K562 (cell line): ENCODE measurements around the gene ATXN2L. TPM values are rescaled to one million over a fixed set of nuclear protein-coding genes. Genes with fewer than 3 reads are reported as not detected.
A peak's percentile ranks its signal among the peaks of the same experiment; 100 is the strongest.

ENCODE experiments used
- ASH1L ChIP-seq: fragments of 450-650 bp; IDR thresholded peaks from 2 replicates; pipeline ENCODE4 v1.6.1; 2018; ENCODE audit warnings: borderline replicate concordance, mild to moderate bottlenecking, low read depth; ENCODE audit not compliant: partially characterized antibody
- DMBX1 ChIP-seq: fragments of 250-450 bp; sonication (Bioruptor Pico); IDR thresholded peaks from 2 replicates; pipeline ENCODE4 v1.8.0; 2022; ENCODE audit warnings: inconsistent platforms, mild to moderate bottlenecking, moderate library complexity, borderline replicate concordance
- KDM1A ChIP-seq, 2 experiments: fragments of 450-650 bp; IDR thresholded peaks; 2 replicates each; pipeline ENCODE4 v1.6.1; 2016; ENCODE audit warnings: mild to moderate bottlenecking in 2 of 2
- KHSRP ChIP-seq: fragments of 450-650 bp; IDR thresholded peaks from 2 replicates; pipeline ENCODE4 v1.6.1; 2017
- MYC ChIP-seq, 2 experiments: fragments of 250-450 bp in 1 of 2; sonication (Bioruptor Pico) in 1 of 2; IDR thresholded peaks; 2 replicates each; pipeline versions ENCODE4 v1.5.1 to v1.6.1; 2012 to 2021; ENCODE audit warnings: low read depth in 2 of 2, borderline replicate concordance in 1 of 2, improper control_type of control experiment in 1 of 2, low read length in 1 of 2, mild to moderate bottlenecking in 1 of 2, moderate library complexity in 1 of 2
- POLR2G ChIP-seq: fragments of 200-400 bp; formaldehyde crosslinking; IDR thresholded peaks from 2 replicates; pipeline ENCODE4 v1.6.1; 2017; ENCODE audit warnings: low read depth, mild to moderate bottlenecking, antibody characterized with exemption, low read length, moderate library complexity
- SMC3 ChIP-seq: conservative IDR thresholded peaks from 2 replicates; pipeline ENCODE4 v1.6.1; 2011; ENCODE audit warnings: low read depth, low read length, improper control_type of control experiment; ENCODE audit not compliant: insufficient read depth
- SRSF3 ChIP-seq: fragments of 200-400 bp; formaldehyde crosslinking; IDR thresholded peaks from 2 replicates; pipeline ENCODE4 v1.6.1; 2016; ENCODE audit warnings: mild to moderate bottlenecking, low read length, moderate library complexity; ENCODE audit not compliant: insufficient read depth
- SUPT5H ChIP-seq: fragments of 450-650 bp; IDR thresholded peaks from 2 replicates; pipeline ENCODE4 v1.6.1; 2016
- ZNF12 ChIP-seq: sonication (generic); formaldehyde crosslinking; IDR thresholded peaks from 2 replicates; pipeline ENCODE4 v1.4.0; 2020; ENCODE audit warnings: mild to moderate bottlenecking, missing genetic modification reagents
- ZNF24 ChIP-seq: fragments of 450-650 bp; IDR thresholded peaks from 2 replicates; pipeline ENCODE4 v1.6.1; 2016
- ZNF507 ChIP-seq: conservative IDR thresholded peaks from 2 replicates; pipeline ENCODE4 v1.6.1; 2017; ENCODE audit warnings: missing genetic modification characterization, missing compliant biosample characterization
- ZNF699 ChIP-seq: fragments of 250-450 bp; sonication (Bioruptor Pico); IDR thresholded peaks from 2 replicates; pipeline ENCODE4 v1.8.0; 2021; ENCODE audit warnings: mild to moderate bottlenecking, moderate library complexity; ENCODE audit not compliant: insufficient replicate concordance
- polyA plus RNA-seq, 8 experiments: library from polyadenylated mRNA; depleted of rRNA in 4 of 8; stranded (reverse) in 5 of 8; unstranded in 3 of 8; fragments of >200 nt; fragmentation: Nextera tagmentation in 2 of 8; fragmentation: Illumina TruSeq in 1 of 8; extraction: Ambion mirVana in 2 of 8; extraction: Trizol in 1 of 8; gene quantifications; 2 replicates each; pipeline versions ENCODE4 v1.2.1 to v1.2.3, GENCODE V29; 2011 to 2014; ENCODE audit warnings: inconsistent platforms in 1 of 8, missing spikeins in 1 of 8
- total RNA-seq, 7 experiments: library from RNA; depleted of rRNA in 6 of 7; stranded (reverse); fragments of >200 nt in 6 of 7; fragmentation: Illumina TruSeq in 2 of 7; extraction: Trizol in 2 of 7; gene quantifications; 2 replicates each; pipeline versions ENCODE4 v1.2.1 to v1.2.3, GENCODE V29; 2011 to 2021; ENCODE audit warnings: low replicate concordance in 1 of 7
- TF ChIP-seq, protein P1 (sequence below): sonication (generic); formaldehyde crosslinking; IDR thresholded peaks from 2 replicates; pipeline ENCODE4 v1.8.1; 2023; ENCODE audit warnings: mild to moderate bottlenecking, missing genetic modification reagents
- TF ChIP-seq, protein P2 (sequence below): IDR thresholded peaks from 2 replicates; pipeline ENCODE4 v1.6.1; 2012; ENCODE audit warnings: low read depth, low read length, improper control_type of control experiment, borderline replicate concordance
- TF ChIP-seq, protein P3 (sequence below): fragments of 450-650 bp; formaldehyde crosslinking; IDR thresholded peaks from 2 replicates; pipeline ENCODE4 v1.4.0; 2020; ENCODE audit warnings: mild to moderate bottlenecking, mixed read lengths
- TF ChIP-seq, protein P4 (sequence below): sonication (generic); formaldehyde crosslinking; IDR thresholded peaks from 2 replicates; pipeline ENCODE4 v1.4.0; 2020; ENCODE audit warnings: mild to moderate bottlenecking, missing genetic modification reagents
- TF ChIP-seq, protein P5 (sequence below): sonication (generic); formaldehyde crosslinking; IDR thresholded peaks from 2 replicates; pipeline ENCODE4 v1.8.0; 2022; ENCODE audit warnings: missing genetic modification reagents, mild to moderate bottlenecking, moderate library complexity, borderline replicate concordance

Gene ATXN2L
- total and polyA plus RNA-seq, 9 of the 15 experiments (the other 6 are each of a cell fraction or from before 2014, with no cell fraction given): 3.8 to 280 (median 37.2) TPM

DNA sequence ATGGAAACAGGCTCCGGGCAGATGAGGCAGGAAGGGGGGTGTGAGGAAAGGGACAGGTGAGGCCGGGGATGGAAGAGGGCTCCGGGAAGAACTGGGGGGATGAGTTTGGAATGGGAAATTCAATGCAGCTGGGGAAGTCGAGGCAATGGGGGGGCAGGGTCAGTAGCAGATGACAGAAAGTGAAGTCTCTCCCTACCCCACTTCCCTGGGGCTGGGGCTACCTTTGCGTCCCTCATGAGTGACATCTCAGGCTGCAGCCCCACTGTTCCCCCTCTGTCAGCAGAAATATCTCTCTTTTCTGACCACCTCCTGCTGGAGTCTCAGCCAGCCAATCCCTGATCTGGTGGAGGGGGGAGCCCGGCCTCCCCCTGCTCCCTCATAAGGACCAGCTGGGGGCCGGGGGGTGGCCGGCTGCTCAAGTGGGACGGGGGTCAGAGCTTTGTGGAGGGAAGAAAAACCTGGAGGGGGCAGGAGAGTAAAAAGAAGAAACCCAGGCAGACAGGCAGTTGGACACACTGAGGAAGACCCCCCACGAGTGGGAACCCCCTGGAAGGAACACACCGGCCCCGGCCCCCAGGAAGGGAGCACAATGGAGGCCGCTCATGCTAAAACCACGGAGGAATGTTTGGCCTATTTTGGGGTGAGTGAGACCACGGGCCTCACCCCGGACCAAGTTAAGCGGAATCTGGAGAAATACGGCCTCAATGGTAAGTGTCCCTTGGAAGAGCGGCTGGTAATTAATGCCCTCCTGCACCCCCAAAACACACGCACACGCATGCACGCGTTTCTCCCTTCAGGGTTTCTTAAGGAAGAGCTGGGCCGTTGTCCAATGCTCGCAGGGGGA lies 55.5 kb downstream of the ATXN2L start, which contains the start of gene ATP2A1 (continued):
- TF ChIP-seq, protein P1, sequence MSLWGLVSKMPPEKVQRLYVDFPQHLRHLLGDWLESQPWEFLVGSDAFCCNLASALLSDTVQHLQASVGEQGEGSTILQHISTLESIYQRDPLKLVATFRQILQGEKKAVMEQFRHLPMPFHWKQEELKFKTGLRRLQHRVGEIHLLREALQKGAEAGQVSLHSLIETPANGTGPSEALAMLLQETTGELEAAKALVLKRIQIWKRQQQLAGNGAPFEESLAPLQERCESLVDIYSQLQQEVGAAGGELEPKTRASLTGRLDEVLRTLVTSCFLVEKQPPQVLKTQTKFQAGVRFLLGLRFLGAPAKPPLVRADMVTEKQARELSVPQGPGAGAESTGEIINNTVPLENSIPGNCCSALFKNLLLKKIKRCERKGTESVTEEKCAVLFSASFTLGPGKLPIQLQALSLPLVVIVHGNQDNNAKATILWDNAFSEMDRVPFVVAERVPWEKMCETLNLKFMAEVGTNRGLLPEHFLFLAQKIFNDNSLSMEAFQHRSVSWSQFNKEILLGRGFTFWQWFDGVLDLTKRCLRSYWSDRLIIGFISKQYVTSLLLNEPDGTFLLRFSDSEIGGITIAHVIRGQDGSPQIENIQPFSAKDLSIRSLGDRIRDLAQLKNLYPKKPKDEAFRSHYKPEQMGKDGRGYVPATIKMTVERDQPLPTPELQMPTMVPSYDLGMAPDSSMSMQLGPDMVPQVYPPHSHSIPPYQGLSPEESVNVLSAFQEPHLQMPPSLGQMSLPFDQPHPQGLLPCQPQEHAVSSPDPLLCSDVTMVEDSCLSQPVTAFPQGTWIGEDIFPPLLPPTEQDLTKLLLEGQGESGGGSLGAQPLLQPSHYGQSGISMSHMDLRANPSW (CRISPR knock-in tag): no peak
- TF ChIP-seq, protein P2, sequence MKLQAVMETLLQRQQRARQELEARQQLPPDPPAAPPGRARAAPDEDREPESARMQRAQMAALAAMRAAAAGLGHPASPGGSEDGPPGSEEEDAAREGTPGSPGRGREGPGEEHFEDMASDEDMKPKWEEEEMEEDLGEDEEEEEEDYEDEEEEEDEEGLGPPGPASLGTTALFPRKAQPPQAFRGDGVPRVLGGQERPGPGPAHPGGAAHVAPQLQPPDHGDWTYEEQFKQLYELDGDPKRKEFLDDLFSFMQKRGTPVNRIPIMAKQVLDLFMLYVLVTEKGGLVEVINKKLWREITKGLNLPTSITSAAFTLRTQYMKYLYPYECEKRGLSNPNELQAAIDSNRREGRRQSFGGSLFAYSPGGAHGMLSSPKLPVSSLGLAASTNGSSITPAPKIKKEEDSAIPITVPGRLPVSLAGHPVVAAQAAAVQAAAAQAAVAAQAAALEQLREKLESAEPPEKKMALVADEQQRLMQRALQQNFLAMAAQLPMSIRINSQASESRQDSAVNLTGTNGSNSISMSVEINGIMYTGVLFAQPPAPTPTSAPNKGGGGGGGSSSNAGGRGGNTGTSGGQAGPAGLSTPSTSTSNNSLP: no peak
- TF ChIP-seq SMC3 (no peak), SUPT5H (0 out of 2 replicates have a peak, but pooled peaks have one; percentile 11), KHSRP (no peak), SRSF3 (no peak), ZNF507 (tag) (no peak), KDM1A (IDR thresholded peaks at IDR 0.05) (no peak), ZNF699 (CRISPR knock-in tag) (no peak), MYC (IDR thresholded peaks at IDR 0.05; ENCODE audit: low read depth, low read length) (no peak), MYC (CRISPR knock-in tag; IDR thresholded peaks at IDR 0.05; ENCODE audit: borderline replicate concordance, low read depth) (no peak), ZNF24 (no peak), POLR2G (peak; percentile 33; the same call in 1 of the 2 replicates), ASH1L (no peak), DMBX1 (CRISPR knock-in tag) (no peak), ZNF12 (CRISPR knock-in tag) (no peak)
- TF ChIP-seq, protein P3, sequence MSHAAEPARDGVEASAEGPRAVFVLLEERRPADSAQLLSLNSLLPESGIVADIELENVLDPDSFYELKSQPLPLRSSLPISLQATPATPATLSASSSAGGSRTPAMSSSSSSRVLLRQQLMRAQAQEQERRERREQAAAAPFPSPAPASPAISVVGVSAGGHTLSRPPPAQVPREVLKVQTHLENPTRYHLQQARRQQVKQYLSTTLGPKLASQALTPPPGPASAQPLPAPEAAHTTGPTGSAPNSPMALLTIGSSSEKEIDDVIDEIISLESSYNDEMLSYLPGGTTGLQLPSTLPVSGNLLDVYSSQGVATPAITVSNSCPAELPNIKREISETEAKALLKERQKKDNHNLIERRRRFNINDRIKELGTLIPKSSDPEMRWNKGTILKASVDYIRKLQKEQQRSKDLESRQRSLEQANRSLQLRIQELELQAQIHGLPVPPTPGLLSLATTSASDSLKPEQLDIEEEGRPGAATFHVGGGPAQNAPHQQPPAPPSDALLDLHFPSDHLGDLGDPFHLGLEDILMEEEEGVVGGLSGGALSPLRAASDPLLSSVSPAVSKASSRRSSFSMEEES (CRISPR knock-in tag): no peak
- TF ChIP-seq, protein P4, sequence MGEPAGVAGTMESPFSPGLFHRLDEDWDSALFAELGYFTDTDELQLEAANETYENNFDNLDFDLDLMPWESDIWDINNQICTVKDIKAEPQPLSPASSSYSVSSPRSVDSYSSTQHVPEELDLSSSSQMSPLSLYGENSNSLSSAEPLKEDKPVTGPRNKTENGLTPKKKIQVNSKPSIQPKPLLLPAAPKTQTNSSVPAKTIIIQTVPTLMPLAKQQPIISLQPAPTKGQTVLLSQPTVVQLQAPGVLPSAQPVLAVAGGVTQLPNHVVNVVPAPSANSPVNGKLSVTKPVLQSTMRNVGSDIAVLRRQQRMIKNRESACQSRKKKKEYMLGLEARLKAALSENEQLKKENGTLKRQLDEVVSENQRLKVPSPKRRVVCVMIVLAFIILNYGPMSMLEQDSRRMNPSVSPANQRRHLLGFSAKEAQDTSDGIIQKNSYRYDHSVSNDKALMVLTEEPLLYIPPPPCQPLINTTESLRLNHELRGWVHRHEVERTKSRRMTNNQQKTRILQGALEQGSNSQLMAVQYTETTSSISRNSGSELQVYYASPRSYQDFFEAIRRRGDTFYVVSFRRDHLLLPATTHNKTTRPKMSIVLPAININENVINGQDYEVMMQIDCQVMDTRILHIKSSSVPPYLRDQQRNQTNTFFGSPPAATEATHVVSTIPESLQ: no peak
- TF ChIP-seq, protein P5, sequence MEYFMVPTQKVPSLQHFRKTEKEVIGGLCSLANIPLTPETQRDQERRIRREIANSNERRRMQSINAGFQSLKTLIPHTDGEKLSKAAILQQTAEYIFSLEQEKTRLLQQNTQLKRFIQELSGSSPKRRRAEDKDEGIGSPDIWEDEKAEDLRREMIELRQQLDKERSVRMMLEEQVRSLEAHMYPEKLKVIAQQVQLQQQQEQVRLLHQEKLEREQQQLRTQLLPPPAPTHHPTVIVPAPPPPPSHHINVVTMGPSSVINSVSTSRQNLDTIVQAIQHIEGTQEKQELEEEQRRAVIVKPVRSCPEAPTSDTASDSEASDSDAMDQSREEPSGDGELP (CRISPR knock-in tag): no peak
